ENCODE data around the gene RBP5. TPM values are rescaled to one million over a fixed set of nuclear protein-coding genes. Genes with fewer than 3 reads are reported as not detected.

Gene RBP5
- total RNA-seq, 1 experiment from 2014 or later: not detected

DNA sequence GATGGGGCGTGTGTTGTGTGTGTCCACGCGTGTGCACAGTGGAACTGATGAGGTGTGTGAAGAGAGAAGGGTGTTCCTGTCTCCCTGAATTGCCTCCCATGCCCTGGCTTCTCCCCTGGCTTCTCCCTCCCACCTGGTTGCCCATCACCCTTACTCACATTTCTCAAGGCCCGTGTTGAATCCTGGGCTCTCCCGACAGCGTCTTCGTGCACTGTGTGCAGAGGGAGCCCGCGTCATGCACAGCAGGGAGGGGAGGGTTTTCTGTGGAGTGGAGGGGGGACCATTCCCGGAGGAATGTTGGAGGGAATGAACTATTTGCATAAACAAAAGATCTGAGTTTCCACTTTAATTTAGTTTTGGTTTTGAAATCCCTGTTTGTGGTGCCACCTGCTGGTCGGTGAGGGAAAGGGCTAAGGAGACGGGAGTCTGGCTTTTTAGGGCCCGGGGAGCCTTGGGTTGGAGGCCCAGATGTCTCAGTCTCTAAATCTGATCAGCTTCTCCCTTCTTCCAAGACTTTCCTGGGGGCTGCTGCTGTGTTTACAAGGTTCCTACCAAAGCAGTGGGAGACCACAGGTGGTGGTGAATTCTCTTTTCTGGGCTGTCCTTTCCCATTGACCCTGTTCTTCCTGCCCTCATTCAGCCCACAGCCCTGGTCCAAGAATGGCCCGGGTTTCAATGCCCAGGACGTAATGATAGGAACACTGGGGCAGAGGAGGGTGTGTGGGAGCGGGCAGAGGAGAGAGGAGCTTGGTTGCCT lies 36.3 kb downstream of the RBP5 start, which contains the start of gene C1R:
Gene C1R (minus strand): TSS at position 217 of the 757 bp plus-strand sequence. CDS start 57 bp downstream, at position 160.
- H3K4me1 ChIP-seq: peaks cover 1% of the 10 kb centered on the region; the same call in 1 of the 2 replicates
- H3K36me3 ChIP-seq: no peaks in the 10 kb centered on the region
- peaks cover 7% of the 10 kb centered on the region for H3K27me3 ChIP-seq
- H3K27ac ChIP-seq: no peak within 1 kb of the TSS
- no peaks in the 10 kb centered on the region for H3K9me3 ChIP-seq (replicated peaks)
- peak within 1 kb of the TSS; percentile 42 for H3K4me3 ChIP-seq
- peak; percentile 61 to 77 for DNase-seq

DNA sequence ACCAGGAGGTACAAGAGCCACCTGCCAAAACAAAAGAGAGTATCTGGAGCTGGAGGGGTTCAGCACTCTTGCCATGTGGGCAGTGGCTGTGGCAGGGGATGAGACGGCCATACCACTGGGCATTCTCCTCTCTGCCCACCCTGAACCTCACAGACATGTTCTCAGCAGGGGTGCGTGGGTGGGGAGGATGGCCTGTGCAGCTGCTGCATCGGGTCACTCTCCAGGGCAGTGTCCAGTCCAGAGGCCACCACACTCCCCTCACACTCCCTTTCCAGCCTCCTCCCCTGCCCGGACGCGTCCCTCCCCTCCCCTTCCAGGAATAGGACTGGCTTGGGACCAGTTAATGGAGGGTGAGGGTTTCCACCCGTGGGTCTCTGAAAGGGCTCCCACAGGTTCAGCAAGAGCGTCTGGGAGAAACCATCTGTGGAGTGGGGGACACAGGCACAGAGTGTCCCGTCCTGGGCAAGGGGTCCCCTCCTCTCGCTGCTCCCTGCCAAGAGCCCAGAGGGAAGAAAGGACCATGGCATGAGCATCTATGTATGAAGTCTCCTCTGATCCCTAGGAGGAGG lies 36.9 kb downstream of the RBP5 start:
- Histone ChIP-seq H3K36me3 (no peaks in the 10 kb centered on the region), H3K27me3 (peaks cover 5% of the 10 kb centered on the region), H3K27ac (no peak overlapping the region), H3K9me3 (replicated peaks) (no peaks in the 10 kb centered on the region), H3K4me1 (no peaks in the 10 kb centered on the region), H3K4me3 (no peak overlapping the region)
- no peak for DNase-seq

DNA sequence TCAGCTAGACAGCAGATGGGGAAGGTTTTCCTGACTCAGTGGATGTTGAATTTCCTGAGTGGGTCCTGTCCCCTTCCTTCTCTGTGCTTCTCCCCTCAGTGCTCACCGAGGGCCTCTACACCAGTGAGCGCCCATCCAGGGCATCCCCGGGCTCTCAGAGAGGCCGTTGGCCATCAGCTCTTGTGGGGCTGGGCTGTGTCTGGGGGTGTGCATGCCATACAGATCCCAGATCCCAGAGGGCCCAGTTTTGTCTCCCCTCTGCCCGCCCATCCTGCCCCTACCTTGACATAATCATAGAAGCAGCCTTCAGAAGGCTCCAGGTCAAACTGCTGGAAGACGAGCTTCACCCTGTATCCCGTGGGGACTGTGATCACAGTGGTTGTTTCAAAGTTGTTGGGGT lies 37.5 kb downstream of the RBP5 start:
- Histone ChIP-seq H3K27me3 (peaks cover 4% of the 10 kb centered on the region; the same call in 1 of the 2 replicates), H3K4me1 (no peaks in the 10 kb centered on the region), H3K27ac (no peak overlapping the region), H3K36me3 (no peaks in the 10 kb centered on the region), H3K9me3 (replicated peaks) (no peaks in the 10 kb centered on the region), H3K4me3 (no peak overlapping the region)
- no peak for DNase-seq

DNA sequence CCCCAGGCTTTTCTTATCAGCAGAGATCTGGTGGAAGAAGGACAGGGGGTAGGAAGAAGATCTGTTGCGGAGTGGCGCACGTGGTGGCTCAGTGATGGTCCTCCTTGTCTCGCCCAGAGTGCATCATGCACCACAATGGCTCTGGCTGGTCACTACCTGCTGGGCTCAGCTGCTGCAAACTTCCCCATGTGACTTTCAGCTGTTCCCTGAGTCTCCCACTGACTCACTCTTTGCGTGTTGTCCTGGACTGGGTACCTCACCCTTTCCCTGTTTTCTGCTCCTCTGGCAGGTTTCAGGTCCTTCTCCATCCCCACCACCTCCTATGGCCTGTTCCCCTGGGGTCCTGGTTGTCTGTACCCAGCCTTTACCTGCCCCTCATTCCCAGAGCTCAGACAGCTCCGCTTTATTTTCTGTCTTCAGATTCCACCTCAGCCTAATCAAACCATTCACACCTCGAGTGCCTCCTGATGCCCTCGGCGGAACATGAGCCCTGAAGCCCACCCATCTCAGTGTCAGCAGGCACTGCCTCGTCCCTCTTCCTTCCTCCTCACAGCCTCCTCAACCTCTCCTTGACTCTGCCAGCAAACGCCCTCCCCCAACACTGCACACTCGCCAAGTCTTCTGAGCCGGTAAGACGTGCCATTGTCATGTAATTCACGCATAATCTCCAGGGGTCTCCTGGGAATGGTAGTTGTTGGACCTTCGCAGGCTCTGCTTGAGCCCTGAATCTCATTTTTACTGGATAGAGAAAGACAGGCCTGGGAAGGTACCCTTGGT lies 38.3 kb downstream of the RBP5 start:
- no peaks in the 10 kb centered on the region for H3K4me1 ChIP-seq
- no peak overlapping the region for H3K27ac ChIP-seq
- H3K36me3 ChIP-seq: no peaks in the 10 kb centered on the region
- H3K4me3 ChIP-seq: no peak overlapping the region
- H3K9me3 ChIP-seq (replicated peaks): no peaks in the 10 kb centered on the region
- H3K27me3 ChIP-seq: peaks cover 4% of the 10 kb centered on the region; the same call in 1 of the 2 replicates
- DNase-seq: peak; percentile 30 to 49

DNA sequence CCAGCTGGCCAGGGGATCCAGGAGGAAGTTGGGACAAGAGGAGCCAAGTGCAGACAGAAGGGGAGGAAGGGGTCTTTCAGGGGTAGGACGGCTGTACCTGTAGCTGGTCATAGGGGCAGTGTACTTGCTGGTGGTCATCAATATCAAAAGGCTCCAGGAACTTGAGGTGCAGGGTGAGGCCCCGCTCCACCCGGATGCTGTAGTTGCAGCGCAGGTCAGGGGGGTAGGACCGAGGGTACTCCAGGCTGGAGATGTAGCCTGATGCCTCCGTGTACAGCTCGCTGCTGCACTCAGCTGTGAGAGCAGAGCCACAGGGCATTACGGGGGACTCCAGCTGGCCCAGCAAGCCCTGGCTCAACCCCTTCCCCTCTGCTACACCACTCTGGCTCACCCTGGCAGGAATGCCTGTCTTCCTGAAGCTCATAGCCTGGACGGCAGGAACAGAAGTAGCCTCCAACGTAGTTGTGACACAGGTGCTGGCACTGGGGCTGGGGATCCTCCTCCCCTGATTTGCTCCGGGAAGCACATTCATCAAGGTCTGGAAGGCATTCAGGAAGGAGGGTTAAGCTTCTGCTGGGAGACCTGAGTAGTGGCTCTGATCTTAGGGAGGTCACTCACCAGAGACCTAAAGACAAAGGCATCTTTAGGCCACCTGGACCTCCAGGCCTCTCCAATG lies 39.4 kb downstream of the RBP5 start:
- Histone ChIP-seq H3K27ac (no peak overlapping the region), H3K27me3 (peaks cover 4% of the 10 kb centered on the region; the same call in 1 of the 2 replicates), H3K4me1 (no peaks in the 10 kb centered on the region), H3K36me3 (no peaks in the 10 kb centered on the region), H3K4me3 (no peak overlapping the region), H3K9me3 (replicated peaks) (no peaks in the 10 kb centered on the region)
- DNase-seq: no peak

DNA sequence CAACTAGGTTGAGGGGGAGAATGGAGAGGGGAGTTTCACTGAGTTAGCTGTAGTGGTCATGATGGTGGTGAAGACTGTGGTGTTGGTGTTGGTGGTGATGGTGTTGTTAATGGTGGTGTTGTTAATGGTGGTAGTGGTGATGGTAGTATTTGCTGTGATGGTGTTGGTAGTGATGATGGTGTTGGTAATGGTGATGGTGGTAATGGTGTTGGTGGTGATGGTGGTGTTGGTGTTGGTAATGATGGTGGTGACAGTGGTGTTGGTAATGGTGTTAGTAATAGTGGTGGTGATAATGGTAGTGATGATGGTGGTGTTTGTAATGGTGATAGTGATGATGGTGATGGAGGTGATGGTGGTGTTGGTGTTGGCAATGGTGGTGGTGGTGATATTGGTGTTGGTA lies 45.6 kb downstream of the RBP5 start:
- no peak for DNase-seq
- Histone ChIP-seq H3K4me3 (no peak overlapping the region), H3K27ac (no peak overlapping the region), H3K9me3 (replicated peaks) (no peaks in the 10 kb centered on the region), H3K27me3 (no peaks in the 10 kb centered on the region), H3K36me3 (no peaks in the 10 kb centered on the region), H3K4me1 (no peaks in the 10 kb centered on the region; the same call in 1 of the 2 replicates)

DNA sequence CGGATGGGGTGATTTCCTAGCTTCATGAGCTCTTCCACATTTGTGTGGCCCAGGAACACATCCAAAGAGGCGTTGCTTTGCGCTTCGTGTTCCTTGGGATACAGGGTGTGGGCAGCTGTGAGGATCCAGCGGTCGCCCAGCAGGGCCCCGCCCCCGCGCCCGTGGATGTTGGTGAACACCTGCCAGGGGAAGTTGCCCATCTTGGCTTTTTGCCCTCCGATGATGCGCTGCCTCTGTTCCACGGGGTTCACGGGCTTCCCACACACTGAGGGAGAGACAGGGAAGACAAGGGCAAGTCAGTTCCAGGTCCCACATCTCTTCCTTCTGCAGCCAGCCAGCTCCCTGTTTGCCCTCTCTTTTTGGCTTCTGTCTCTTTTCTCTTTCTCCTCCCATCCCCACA lies 47.7 kb downstream of the RBP5 start:
- Histone ChIP-seq H3K27ac (no peak overlapping the region), H3K36me3 (no peaks in the 10 kb centered on the region), H3K4me3 (no peak overlapping the region), H3K9me3 (replicated peaks) (no peaks in the 10 kb centered on the region), H3K4me1 (no peaks in the 10 kb centered on the region; the same call in 1 of the 2 replicates), H3K27me3 (no peaks in the 10 kb centered on the region)
- DNase-seq: no peak

DNA sequence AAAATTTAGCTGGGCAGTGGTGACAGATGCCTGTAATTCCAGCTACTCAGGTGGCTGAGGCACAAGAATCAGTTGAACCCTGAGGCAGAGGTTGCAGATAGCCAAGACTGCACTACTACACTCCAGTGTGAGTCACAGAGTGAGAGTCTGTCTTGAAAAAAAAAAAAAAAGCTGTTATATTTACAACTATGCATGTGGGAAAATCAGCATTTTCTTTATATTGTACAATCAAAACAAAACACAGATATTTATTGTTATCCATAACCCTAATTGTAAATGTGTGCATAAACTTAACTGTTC lies 48.9 kb downstream of the RBP5 start:
- Histone ChIP-seq H3K27me3 (0 out of 2 replicates have a peak, but pooled peaks cover 2% of the 10 kb centered on the region), H3K9me3 (replicated peaks) (no peaks in the 10 kb centered on the region), H3K27ac (no peak overlapping the region), H3K36me3 (no peaks in the 10 kb centered on the region), H3K4me3 (no peak overlapping the region), H3K4me1 (no peaks in the 10 kb centered on the region; the same call in 1 of the 2 replicates)
- DNase-seq: no peak

DNA sequence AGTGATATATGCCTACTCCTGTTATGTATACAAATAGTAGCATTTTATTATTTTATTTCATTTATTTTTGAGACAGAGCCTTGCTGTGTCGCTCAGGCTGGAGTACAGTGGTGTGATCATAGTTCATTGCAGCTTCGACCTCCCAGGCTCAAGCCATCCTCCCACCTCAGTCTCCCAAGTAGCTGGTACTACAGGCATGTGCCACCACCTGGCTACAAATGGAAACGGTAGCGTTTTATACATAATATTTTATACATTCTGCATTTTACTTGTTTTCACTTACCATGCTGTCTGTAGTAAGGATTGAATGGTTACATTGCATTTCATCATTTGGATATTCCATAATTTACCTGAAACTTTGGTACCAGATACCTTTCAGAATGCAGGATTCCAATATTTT lies 50.5 kb downstream of the RBP5 start:
- DNase-seq: no peak

DNA sequence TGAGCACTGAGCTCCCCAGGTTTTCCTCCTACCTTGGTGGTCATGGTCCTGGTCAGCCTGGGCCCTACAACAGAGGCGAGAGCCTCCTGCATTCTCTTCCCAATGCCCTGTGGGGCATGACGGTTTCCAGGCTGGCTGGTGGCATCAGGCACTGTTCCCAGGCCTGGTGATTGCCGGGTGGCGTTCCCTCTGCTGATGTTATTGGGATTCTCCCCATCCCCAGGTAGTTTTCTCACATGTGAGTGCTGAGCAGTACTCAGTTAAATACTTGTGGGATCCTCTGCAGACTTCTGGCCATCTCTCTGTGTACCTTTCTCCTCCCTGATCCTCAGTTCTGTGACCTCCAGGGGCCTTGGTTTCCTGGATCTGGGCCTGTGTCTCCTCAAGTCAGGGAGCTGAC lies 52.2 kb downstream of the RBP5 start:
- Histone ChIP-seq H3K36me3 (no peaks in the 10 kb centered on the region), H3K27me3 (peaks cover 13% of the 10 kb centered on the region; the same call in 1 of the 2 replicates), H3K4me1 (no peaks in the 10 kb centered on the region; the same call in 1 of the 2 replicates), H3K9me3 (replicated peaks) (no peaks in the 10 kb centered on the region; the same call in 1 of the 2 replicates), H3K27ac (no peak overlapping the region), H3K4me3 (no peak overlapping the region)
- no peak for DNase-seq

More for the DNA sequence above, 50.5 kb downstream of the RBP5 start:
- Histone ChIP-seq H3K36me3 (no peaks in the 10 kb centered on the region), H3K27me3 (peaks cover 8% of the 10 kb centered on the region; the same call in 1 of the 2 replicates), H3K9me3 (replicated peaks) (no peaks in the 10 kb centered on the region), H3K4me3 (no peak overlapping the region), H3K4me1 (no peaks in the 10 kb centered on the region; the same call in 1 of the 2 replicates), H3K27ac (no peak overlapping the region)

DNA sequence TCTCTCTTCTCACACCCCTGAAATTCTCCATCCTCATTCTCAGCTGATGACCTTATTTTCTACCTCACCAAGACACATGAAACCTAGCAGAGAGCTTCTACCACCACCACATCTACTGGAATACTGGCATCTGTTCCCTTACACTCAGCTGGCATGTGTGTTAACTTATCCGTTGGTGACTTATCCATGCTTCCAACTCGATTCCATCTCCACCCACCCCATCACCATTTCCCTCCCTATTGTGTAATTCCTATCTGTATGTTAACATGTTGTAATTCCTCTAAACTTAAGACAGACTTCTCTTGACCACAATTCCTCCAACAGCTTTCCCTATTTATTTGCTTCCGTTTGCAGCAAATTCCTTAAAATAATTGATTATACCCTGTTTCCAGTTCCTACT lies 52.8 kb downstream of the RBP5 start:
- no peaks in the 10 kb centered on the region; the same call in 1 of the 2 replicates for H3K9me3 ChIP-seq (replicated peaks)
- no peaks in the 10 kb centered on the region; the same call in 1 of the 2 replicates for H3K4me1 ChIP-seq
- no peaks in the 10 kb centered on the region for H3K36me3 ChIP-seq
- peaks cover 13% of the 10 kb centered on the region; the same call in 1 of the 2 replicates for H3K27me3 ChIP-seq
- no peak overlapping the region for H3K4me3 ChIP-seq
- DNase-seq: no peak
- H3K27ac ChIP-seq: no peak overlapping the region

DNA sequence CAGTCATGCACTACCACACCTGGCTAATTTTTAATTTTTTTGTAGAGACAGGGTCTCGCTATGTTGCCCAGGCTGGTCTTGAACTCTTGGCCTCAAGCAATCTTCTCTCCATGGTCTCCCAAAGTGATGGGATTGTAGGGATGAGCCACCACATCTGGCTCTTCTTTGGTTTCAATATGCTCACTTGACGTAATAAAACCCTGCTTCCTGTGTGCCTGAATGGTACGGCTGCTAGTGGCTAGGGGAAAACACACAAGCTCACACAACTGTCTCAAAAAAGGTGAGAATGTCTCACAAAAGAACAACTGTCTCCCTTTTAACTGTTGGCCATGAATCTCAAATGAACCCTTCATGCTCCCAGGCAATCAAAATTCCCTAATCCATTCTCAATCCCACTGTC lies 53.2 kb downstream of the RBP5 start:
- no peak overlapping the region for H3K27ac ChIP-seq
- no peak overlapping the region for H3K4me3 ChIP-seq
- peaks cover 13% of the 10 kb centered on the region; the same call in 1 of the 2 replicates for H3K27me3 ChIP-seq
- H3K4me1 ChIP-seq: no peaks in the 10 kb centered on the region; the same call in 1 of the 2 replicates
- no peak for DNase-seq
- H3K9me3 ChIP-seq (replicated peaks): no peaks in the 10 kb centered on the region; the same call in 1 of the 2 replicates
- no peaks in the 10 kb centered on the region for H3K36me3 ChIP-seq

DNA sequence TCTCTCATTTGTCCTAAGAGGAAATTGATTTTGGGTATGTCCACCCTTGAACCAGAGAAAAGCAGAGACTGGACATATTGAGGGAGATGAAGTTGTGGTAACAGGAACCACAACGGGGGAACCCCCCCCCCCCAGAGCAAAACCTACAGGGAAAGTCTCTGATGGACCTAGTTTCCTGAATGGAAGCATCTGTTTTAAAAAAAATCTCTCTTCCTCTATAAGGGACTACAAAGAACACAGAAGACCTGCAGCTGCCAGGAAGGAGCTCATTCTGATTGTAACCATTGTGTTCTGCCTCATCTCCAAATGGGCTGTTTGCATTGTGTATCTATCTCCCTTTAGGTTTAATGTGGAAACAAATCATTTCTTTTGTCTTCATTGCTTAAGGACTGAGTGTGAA lies 54.7 kb downstream of the RBP5 start:
- Histone ChIP-seq H3K36me3 (no peaks in the 10 kb centered on the region), H3K27ac (no peak overlapping the region), H3K4me3 (no peak overlapping the region), H3K27me3 (peaks cover 17% of the 10 kb centered on the region; the same call in 1 of the 2 replicates), H3K9me3 (replicated peaks) (no peaks in the 10 kb centered on the region; the same call in 1 of the 2 replicates), H3K4me1 (no peaks in the 10 kb centered on the region; the same call in 1 of the 2 replicates)
- no peak for DNase-seq
